CD4-positive, alpha-beta T cell treated with Interleukin-17A for 1 hour (primary cell): ENCODE results near the gene GRWD1.

ENCODE experiments used
- DNase-seq: peaks from one replicate; pipeline ENCODE4 v3.0.0-alpha.2; 2020

Gene GRWD1

GRCh38 chr19:48461651-48461981 is 15.8 kb downstream of the GRWD1 start:
- no peak for DNase-seq

- no peak for DNase-seq
Observed at GRCh38 chr19:48461982-48462655, 16.3 kb downstream of the GRWD1 start.

- DNase-seq: no peak
Observed at GRCh38 chr19:48465215-48465614, 19.4 kb downstream of the GRWD1 start.

- DNase-seq: no peak
Observed at GRCh38 chr19:48466561-48467325, 21.0 kb downstream of the GRWD1 start.

- peak; percentile 100 for DNase-seq
Observed at GRCh38 chr19:48468772-48469288, 23.0 kb downstream of the GRWD1 start.

GRCh38 chr19:48469289-48469881 is 23.6 kb downstream of the GRWD1 start, which contains the start of gene CYTH2:
TSS of gene CYTH2 (plus strand) at chr19:48469369. CDS start at chr19:48469508, 139 bp downstream.
- peak; percentile 79 for DNase-seq

- DNase-seq: no peak
Observed at GRCh38 chr19:48469934-48470680, 24.3 kb downstream of the GRWD1 start.

GRCh38 chr19:48470856-48471255 is 25.1 kb downstream of the GRWD1 start:
- DNase-seq: no peak

- DNase-seq: no peak
Observed at GRCh38 chr19:48471836-48472235, 26.1 kb downstream of the GRWD1 start.

GRCh38 chr19:48473161-48473966 is 27.6 kb downstream of the GRWD1 start:
- no peak for DNase-seq

- no peak for DNase-seq
Observed at GRCh38 chr19:48474084-48474592, 28.4 kb downstream of the GRWD1 start.

- no peak for DNase-seq
Observed at GRCh38 chr19:48475369-48476068, 29.7 kb downstream of the GRWD1 start.

- no peak for DNase-seq
Observed at GRCh38 chr19:48476176-48476575, 30.4 kb downstream of the GRWD1 start.

- DNase-seq: no peak
Observed at GRCh38 chr19:48477067-48477685, 31.4 kb downstream of the GRWD1 start.

GRCh38 chr19:48477698-48478338 is 32.0 kb downstream of the GRWD1 start:
- DNase-seq: no peak

- DNase-seq: no peak
Observed at GRCh38 chr19:48478339-48479256, 32.8 kb downstream of the GRWD1 start.

GRCh38 chr19:48479686-48480085 is 33.9 kb downstream of the GRWD1 start:
- no peak for DNase-seq

- peak; percentile 56 for DNase-seq
Observed at GRCh38 chr19:48480183-48480557, 34.4 kb downstream of the GRWD1 start.
